Suprapubic skin (tissue), 4 donors: ENCODE data around the gene AHNAK. TPM values are rescaled to one million over a fixed set of nuclear protein-coding genes. Genes with fewer than 3 reads are reported as not detected.

Experiments used
- DNase-seq, 2 donors: peaks; one replicate each; pipeline ENCODE4 v3.0.0-alpha.2; 2019; ENCODE audit warnings: low spot score in 2 of 2
- H3K27ac ChIP-seq: fragments of 200-600 bp; sonication (generic); one replicate; pipeline ENCODE4 v1.5.1; 2019
- H3K27me3 ChIP-seq: fragments of 200-600 bp; sonication (generic); one replicate; pipeline ENCODE4 v1.5.1; 2019
- H3K36me3 ChIP-seq: fragments of 200-600 bp; sonication (generic); one replicate; pipeline ENCODE4 v1.5.1; 2019
- H3K4me1 ChIP-seq: fragments of 200-600 bp; sonication (generic); one replicate; pipeline ENCODE4 v1.5.1; 2019
- H3K4me3 ChIP-seq: fragments of 200-600 bp; sonication (generic); one replicate; pipeline ENCODE4 v1.5.1; 2019; ENCODE audit warnings: mild to moderate bottlenecking
- H3K9me3 ChIP-seq: fragments of 200-600 bp; sonication (generic); one replicate; pipeline ENCODE4 v1.5.1; 2019
- CTCF ChIP-seq, 2 donors: fragments of 200-600 bp in 1 of 2; fragments of 450-650 bp in 1 of 2; sonication (generic) in 1 of 2; IDR thresholded peaks; one replicate each; pipeline ENCODE4 v1.5.1; 2016 to 2019; ENCODE audit warnings: antibody characterized with exemption in 2 of 2, mild to moderate bottlenecking in 1 of 2, moderate library complexity in 1 of 2
- EP300 ChIP-seq: sonication (generic); formaldehyde crosslinking; IDR thresholded peaks from one replicate; pipeline ENCODE4 v1.6.1; 2017; ENCODE audit warnings: antibody characterized with exemption
- POLR2A ChIP-seq, 2 donors: fragments of 450-650 bp; IDR thresholded peaks; one replicate each; pipeline ENCODE4 v1.6.1; 2017; ENCODE audit warnings: antibody characterized with exemption in 2 of 2, mild to moderate bottlenecking in 2 of 2, moderate library complexity in 2 of 2
- POLR2AphosphoS5 ChIP-seq, 3 donors: sonication (generic); formaldehyde crosslinking; IDR thresholded peaks; one replicate each; pipeline ENCODE4 v1.6.1; 2017; ENCODE audit warnings: antibody characterized with exemption in 3 of 3
- WGBS: methylation state at CpG from one replicate; pipeline ENCODE4 v1.1.5; 2018; 5-methylcytosine and 5-hydroxymethylcytosine counted together
- total RNA-seq, 4 donors: library from RNA; depleted of rRNA; stranded (reverse); fragments of >200 nt; gene quantifications; one replicate each; pipeline ENCODE4 v1.1.0, GENCODE V29; 2016

AHNAK gene
- total RNA-seq, 4 donors from 2014 or later: 1,174 to 1,475 (median 1,322) TPM

- Histone ChIP-seq H3K27me3 (no peaks in the 10 kb centered on the region), H3K9me3 (no peaks in the 10 kb centered on the region), H3K27ac (no peak overlapping the region), H3K4me1 (peaks cover 19% of the 10 kb centered on the region), H3K4me3 (no peak overlapping the region), H3K36me3 (no peaks in the 10 kb centered on the region)
- 82% methylated on average over 2 of the region's 2 CpGs for WGBS
- DNase-seq: no peak
- TF ChIP-seq CTCF (IDR thresholded peaks at IDR 0.05): no peak
- no peak for TF ChIP-seq EP300
- TF ChIP-seq POLR2A (IDR thresholded peaks at IDR 0.05): no peak
- TF ChIP-seq POLR2AphosphoS5 (IDR thresholded peaks at IDR 0.05): no peak
These were observed 80.2 kb downstream of the AHNAK start for GRCh38 chr11:62466444-62466843.

GRCh38 chr11:62464655-62465054 lies 82.0 kb downstream of the AHNAK start:
- peaks cover 20% of the 10 kb centered on the region for H3K4me1 ChIP-seq
- WGBS: 90% methylated on average over 7 of the region's 7 CpGs
- H3K4me3 ChIP-seq: no peak overlapping the region
- H3K36me3 ChIP-seq: no peaks in the 10 kb centered on the region
- DNase-seq: no peak
- no peaks in the 10 kb centered on the region for H3K27me3 ChIP-seq
- TF ChIP-seq POLR2AphosphoS5 (IDR thresholded peaks at IDR 0.05): no peak
- H3K27ac ChIP-seq: no peak overlapping the region
- no peaks in the 10 kb centered on the region for H3K9me3 ChIP-seq

GRCh38 chr11:62463121-62463542 lies 83.5 kb downstream of the AHNAK start:
- no peak for DNase-seq
- H3K4me1 ChIP-seq: peaks cover 28% of the 10 kb centered on the region
- peak overlapping the region; percentile 60 for H3K27ac ChIP-seq
- H3K4me3 ChIP-seq: no peak overlapping the region
- 50% methylated on average over 6 of the region's 6 CpGs for WGBS
- no peaks in the 10 kb centered on the region for H3K9me3 ChIP-seq
- no peaks in the 10 kb centered on the region for H3K27me3 ChIP-seq
- TF ChIP-seq EP300: no peak
- no peak for TF ChIP-seq POLR2A (IDR thresholded peaks at IDR 0.05)
- TF ChIP-seq POLR2AphosphoS5 (IDR thresholded peaks at IDR 0.05): no peak
- TF ChIP-seq CTCF (IDR thresholded peaks at IDR 0.05): no peak
- H3K36me3 ChIP-seq: no peaks in the 10 kb centered on the region

GRCh38 chr11:62462508-62462892 lies 84.1 kb downstream of the AHNAK start:
- TF ChIP-seq CTCF (IDR thresholded peaks at IDR 0.05): no peak
- no peak for TF ChIP-seq POLR2A (IDR thresholded peaks at IDR 0.05)
- no peak for TF ChIP-seq EP300
- no peak for TF ChIP-seq POLR2AphosphoS5 (IDR thresholded peaks at IDR 0.05)
- H3K4me1 ChIP-seq: peaks cover 28% of the 10 kb centered on the region
- WGBS: 54% methylated on average over 9 of the region's 9 CpGs

GRCh38 chr11:62461740-62462507 lies 84.7 kb downstream of the AHNAK start:
- Histone ChIP-seq H3K4me1 (peaks cover 28% of the 10 kb centered on the region), H3K36me3 (no peaks in the 10 kb centered on the region), H3K27ac (peak overlapping the region; percentile 60), H3K27me3 (no peaks in the 10 kb centered on the region), H3K4me3 (no peak overlapping the region), H3K9me3 (no peaks in the 10 kb centered on the region)
- DNase-seq: no peak
- 62% methylated on average over 15 of the region's 15 CpGs for WGBS
- TF ChIP-seq EP300: no peak
- TF ChIP-seq CTCF (IDR thresholded peaks at IDR 0.05): no peak
- no peak for TF ChIP-seq POLR2AphosphoS5 (IDR thresholded peaks at IDR 0.05)
- no peak for TF ChIP-seq POLR2A (IDR thresholded peaks at IDR 0.05)

More at GRCh38 chr11:62462508-62462892, 84.1 kb downstream of the AHNAK start:
- DNase-seq: no peak
- H3K27ac ChIP-seq: peak overlapping the region; percentile 60
- H3K4me3 ChIP-seq: no peak overlapping the region
- no peaks in the 10 kb centered on the region for H3K27me3 ChIP-seq
- H3K9me3 ChIP-seq: no peaks in the 10 kb centered on the region
- no peaks in the 10 kb centered on the region for H3K36me3 ChIP-seq
